Measurements from ENCODE around the gene MPHOSPH9.

DNA sequence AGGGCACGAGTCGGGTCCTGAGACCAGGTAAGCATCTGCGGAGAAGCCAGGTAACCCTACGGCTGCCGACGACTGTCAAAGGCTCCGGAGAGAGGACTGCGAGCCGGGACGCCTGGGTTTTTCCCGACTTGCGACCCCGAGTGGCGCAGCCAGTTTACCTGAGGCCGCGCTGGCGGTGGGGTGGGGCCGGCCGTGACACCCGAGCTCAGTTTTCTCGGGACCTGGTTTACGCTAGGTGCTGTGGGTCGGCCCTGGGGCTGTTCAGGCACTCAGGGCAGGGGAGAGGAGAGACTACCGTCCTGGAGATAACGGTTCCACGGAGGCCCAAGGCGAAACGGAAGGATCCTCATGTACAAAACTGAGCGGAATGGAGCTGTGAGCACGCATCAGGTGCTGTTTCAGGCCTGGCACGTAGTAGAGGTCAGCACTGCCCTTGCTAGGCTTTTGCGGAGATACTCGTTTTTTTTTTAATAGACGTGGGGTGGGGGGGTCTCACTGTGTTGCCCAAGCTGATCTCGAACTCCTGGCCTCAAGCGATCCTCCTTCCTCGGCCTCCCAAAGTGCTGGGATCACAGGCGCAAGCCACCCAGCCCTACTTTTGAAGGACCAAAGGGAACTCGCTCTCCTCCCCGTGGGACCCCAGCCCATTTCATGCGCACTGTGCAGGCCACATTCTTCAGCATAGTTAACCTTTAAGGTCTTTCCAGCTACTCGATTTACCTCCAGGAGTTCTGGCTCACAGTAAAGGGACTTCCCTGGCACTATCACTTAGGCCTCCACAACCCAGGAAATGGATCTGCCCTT, 766 bp upstream of the MPHOSPH9 start:
- TF ChIP-seq, protein P1, sequence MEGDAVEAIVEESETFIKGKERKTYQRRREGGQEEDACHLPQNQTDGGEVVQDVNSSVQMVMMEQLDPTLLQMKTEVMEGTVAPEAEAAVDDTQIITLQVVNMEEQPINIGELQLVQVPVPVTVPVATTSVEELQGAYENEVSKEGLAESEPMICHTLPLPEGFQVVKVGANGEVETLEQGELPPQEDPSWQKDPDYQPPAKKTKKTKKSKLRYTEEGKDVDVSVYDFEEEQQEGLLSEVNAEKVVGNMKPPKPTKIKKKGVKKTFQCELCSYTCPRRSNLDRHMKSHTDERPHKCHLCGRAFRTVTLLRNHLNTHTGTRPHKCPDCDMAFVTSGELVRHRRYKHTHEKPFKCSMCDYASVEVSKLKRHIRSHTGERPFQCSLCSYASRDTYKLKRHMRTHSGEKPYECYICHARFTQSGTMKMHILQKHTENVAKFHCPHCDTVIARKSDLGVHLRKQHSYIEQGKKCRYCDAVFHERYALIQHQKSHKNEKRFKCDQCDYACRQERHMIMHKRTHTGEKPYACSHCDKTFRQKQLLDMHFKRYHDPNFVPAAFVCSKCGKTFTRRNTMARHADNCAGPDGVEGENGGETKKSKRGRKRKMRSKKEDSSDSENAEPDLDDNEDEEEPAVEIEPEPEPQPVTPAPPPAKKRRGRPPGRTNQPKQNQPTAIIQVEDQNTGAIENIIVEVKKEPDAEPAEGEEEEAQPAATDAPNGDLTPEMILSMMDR (IDR thresholded peaks at IDR 0.05), result peak in 1 of 3 experiments; percentile 10
- TF ChIP-seq POLR2AphosphoS5 (IDR thresholded peaks at IDR 0.05) (no peak), POLR2A (IDR thresholded peaks at IDR 0.05; ENCODE audit: low read depth) (no peak), EP300 (IDR thresholded peaks at IDR 0.05) (no peak)
